Measurements from ENCODE around the gene DLST. TPM values are rescaled to one million over a fixed set of nuclear protein-coding genes. Genes with fewer than 3 reads are reported as not detected.
A peak's percentile ranks its signal among the peaks of the same experiment; 100 is the strongest.

DLST gene
- total RNA-seq, 1 experiment from 2014 or later, result 145 TPM

DNA sequence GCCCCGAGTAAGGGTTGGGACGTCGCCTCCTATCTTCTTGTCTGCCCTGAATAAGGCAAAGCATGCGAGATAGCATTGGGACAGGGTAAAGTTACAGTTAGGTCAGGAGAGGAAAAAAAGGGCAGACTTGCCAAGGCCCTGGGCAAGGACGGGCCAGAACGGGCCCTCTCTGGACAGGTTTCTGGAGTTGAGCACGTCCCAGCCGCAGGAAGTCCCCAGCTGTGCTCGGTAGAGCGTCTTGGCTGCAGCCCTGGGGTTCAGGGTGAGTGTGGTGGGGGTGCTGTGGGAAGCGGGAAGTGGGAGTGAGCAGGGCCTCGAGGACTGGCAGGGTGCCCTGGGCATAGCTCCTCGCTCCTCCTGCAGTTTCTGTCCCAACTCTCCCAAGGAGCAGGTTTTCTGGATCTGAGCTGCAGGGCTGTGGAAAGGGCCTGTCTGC lies 35.9 kb downstream of the DLST start:
- H3K4me3 ChIP-seq (ENCODE audit: low read depth, low read length, poor library complexity, severe bottlenecking), result no peak overlapping the region
- TF ChIP-seq CTCF (conservative IDR thresholded peaks at IDR 0.05; ENCODE audit: low read depth, low read length) (no peak), EZH2 (IDR thresholded peaks at IDR 0.05; ENCODE audit: borderline replicate concordance, low read depth, low read length, poor library complexity, severe bottlenecking) (no peak)
- no peaks in the 10 kb centered on the region for H3K27me3 ChIP-seq (replicated peaks; ENCODE audit: insufficient read depth, low read depth, low read length, poor library complexity)
- ChIA-PET CTCF (no interaction called here), POLR2A (ENCODE audit: low non-redundant PET) (no interaction called here)
- DNase-seq (ENCODE audit: low spot score), result peak; percentile 47
- intact Hi-C loops (cut with micrococcal nuclease; ENCODE audit: unreplicated experiment), result no loop called here
- peak overlapping the region; percentile 23 for H3K27ac ChIP-seq (ENCODE audit: low read depth, low read length, poor library complexity, severe bottlenecking)
- H3K4me1 ChIP-seq (ENCODE audit: insufficient read depth, low read length, poor library complexity, severe bottlenecking), result no peaks in the 10 kb centered on the region
- no peaks in the 10 kb centered on the region for H3K36me3 ChIP-seq (ENCODE audit: insufficient read depth, low read length, poor library complexity, severe bottlenecking)
- no TSS peak for BruUV-seq (replicated peaks)
- no peaks in the 10 kb centered on the region for H3K9me3 ChIP-seq (ENCODE audit: low read depth, low read length, poor library complexity, severe bottlenecking)

DNA sequence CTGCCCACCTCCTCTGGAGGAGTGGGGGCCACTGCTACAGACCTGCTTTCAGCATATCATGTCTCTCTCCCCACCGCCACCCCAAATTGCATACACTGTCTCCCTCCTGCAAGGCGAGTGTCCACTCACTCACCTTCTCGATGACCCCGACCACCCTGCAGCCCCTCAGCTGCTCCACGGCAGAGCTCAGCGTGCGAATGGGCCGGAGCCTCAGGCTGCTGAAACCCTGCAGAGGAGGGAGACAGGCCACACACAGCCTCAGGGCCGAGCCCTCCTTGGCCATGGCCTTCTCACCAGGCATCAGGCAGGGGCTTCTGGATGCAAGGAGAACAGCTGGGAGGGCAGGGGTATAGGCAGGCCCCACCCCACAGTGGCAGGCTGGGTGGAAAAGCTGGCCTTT lies 36.7 kb downstream of the DLST start:
- intact Hi-C loops (cut with micrococcal nuclease; ENCODE audit: unreplicated experiment), result no loop called here
- no TSS peak for BruUV-seq (replicated peaks)
- ChIA-PET POLR2A (ENCODE audit: low non-redundant PET) (no interaction called here), CTCF (no interaction called here)
- Histone ChIP-seq H3K4me1 (ENCODE audit: insufficient read depth, low read length, poor library complexity, severe bottlenecking) (no peaks in the 10 kb centered on the region), H3K4me3 (ENCODE audit: low read depth, low read length, poor library complexity, severe bottlenecking) (no peak overlapping the region), H3K27ac (ENCODE audit: low read depth, low read length, poor library complexity, severe bottlenecking) (no peak overlapping the region), H3K9me3 (ENCODE audit: low read depth, low read length, poor library complexity, severe bottlenecking) (no peaks in the 10 kb centered on the region), H3K36me3 (ENCODE audit: insufficient read depth, low read length, poor library complexity, severe bottlenecking) (no peaks in the 10 kb centered on the region), H3K27me3 (replicated peaks; ENCODE audit: insufficient read depth, low read depth, low read length, poor library complexity) (no peaks in the 10 kb centered on the region)
- no peak for TF ChIP-seq EZH2 (IDR thresholded peaks at IDR 0.05; ENCODE audit: borderline replicate concordance, low read depth, low read length, poor library complexity, severe bottlenecking)
- no peak for TF ChIP-seq CTCF (conservative IDR thresholded peaks at IDR 0.05; ENCODE audit: low read depth, low read length)
- DNase-seq (ENCODE audit: low spot score), result no peak

DNA sequence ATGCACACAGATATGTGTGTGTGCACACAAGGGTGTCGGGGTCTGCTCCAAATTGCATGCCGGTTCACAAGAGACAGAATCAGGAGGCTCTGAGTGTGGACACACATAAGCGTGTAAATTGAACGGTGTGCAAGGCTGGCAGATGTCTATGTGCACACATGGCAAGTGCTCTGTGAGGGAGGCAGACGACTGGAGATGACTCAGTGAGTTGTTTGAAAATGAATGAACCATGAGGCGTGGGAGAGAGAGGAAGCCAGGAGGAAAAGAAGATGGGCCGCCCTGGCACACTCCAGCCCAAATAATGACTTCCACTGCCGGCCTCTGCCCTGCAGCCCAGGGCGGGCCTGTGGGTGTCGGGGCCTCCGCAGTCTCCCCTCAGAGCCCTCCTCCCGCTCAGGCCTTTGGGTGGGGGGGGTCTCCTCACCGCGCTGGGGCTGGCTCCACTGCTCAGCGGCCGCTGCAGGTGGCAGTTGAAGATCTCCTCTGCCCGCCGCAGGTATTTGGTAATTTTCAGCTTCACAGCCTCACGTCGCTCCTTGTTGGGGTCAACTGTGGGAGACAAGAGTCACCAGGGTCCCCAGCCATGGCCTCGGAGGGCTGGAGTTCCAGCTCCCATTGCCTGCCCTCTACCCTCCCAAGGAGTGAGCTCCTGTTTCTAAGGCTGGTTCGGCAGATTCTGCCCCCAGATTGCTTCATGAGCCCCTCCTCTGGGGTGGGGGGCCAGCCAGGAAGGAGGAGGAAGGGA lies 37.9 kb downstream of the DLST start:
- no peaks in the 10 kb centered on the region for H3K36me3 ChIP-seq (ENCODE audit: insufficient read depth, low read length, poor library complexity, severe bottlenecking)
- H3K9me3 ChIP-seq (ENCODE audit: low read depth, low read length, poor library complexity, severe bottlenecking), result no peaks in the 10 kb centered on the region
- no peaks in the 10 kb centered on the region for H3K4me1 ChIP-seq (ENCODE audit: insufficient read depth, low read length, poor library complexity, severe bottlenecking)
- no peak overlapping the region for H3K4me3 ChIP-seq (ENCODE audit: low read depth, low read length, poor library complexity, severe bottlenecking)
- no TSS peak for BruUV-seq (replicated peaks)
- no peak for DNase-seq (ENCODE audit: low spot score)
- CTCF ChIA-PET, result no interaction called here
- H3K27me3 ChIP-seq (replicated peaks; ENCODE audit: insufficient read depth, low read depth, low read length, poor library complexity), result no peaks in the 10 kb centered on the region
- TF ChIP-seq EZH2 (IDR thresholded peaks at IDR 0.05; ENCODE audit: borderline replicate concordance, low read depth, low read length, poor library complexity, severe bottlenecking) (no peak), CTCF (conservative IDR thresholded peaks at IDR 0.05; ENCODE audit: low read depth, low read length) (no peak)
- no peak overlapping the region for H3K27ac ChIP-seq (ENCODE audit: low read depth, low read length, poor library complexity, severe bottlenecking)
- intact Hi-C loops (cut with micrococcal nuclease; ENCODE audit: unreplicated experiment), result no loop called here
- POLR2A ChIA-PET (ENCODE audit: low non-redundant PET), result no interaction called here

Data from A673 (cell line).